Gastroesophageal sphincter (tissue), 3 donors: ENCODE measurements around the gene KAT2A.

Source experiments
- EP300 ChIP-seq: sonication (generic); formaldehyde crosslinking; IDR thresholded peaks from one replicate; pipeline ENCODE4 v1.6.1; 2017; ENCODE audit warnings: antibody characterized with exemption, mild to moderate bottlenecking
- TF ChIP-seq, protein P1 (sequence below), 4 experiments: fragments of 200-600 bp in 2 of 4; fragments of 450-650 bp in 2 of 4; sonication (generic) in 1 of 4; IDR thresholded peaks; one replicate each; pipeline ENCODE4 v1.5.1; 2017 to 2019; ENCODE audit warnings: antibody characterized with exemption in 4 of 4, mild to moderate bottlenecking in 2 of 4, moderate library complexity in 2 of 4

- no peak for TF ChIP-seq EP300
- TF ChIP-seq, protein P1, sequence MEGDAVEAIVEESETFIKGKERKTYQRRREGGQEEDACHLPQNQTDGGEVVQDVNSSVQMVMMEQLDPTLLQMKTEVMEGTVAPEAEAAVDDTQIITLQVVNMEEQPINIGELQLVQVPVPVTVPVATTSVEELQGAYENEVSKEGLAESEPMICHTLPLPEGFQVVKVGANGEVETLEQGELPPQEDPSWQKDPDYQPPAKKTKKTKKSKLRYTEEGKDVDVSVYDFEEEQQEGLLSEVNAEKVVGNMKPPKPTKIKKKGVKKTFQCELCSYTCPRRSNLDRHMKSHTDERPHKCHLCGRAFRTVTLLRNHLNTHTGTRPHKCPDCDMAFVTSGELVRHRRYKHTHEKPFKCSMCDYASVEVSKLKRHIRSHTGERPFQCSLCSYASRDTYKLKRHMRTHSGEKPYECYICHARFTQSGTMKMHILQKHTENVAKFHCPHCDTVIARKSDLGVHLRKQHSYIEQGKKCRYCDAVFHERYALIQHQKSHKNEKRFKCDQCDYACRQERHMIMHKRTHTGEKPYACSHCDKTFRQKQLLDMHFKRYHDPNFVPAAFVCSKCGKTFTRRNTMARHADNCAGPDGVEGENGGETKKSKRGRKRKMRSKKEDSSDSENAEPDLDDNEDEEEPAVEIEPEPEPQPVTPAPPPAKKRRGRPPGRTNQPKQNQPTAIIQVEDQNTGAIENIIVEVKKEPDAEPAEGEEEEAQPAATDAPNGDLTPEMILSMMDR (IDR thresholded peaks at IDR 0.05): no peak
Measured at GRCh38 chr17:42088736-42089135, 32.4 kb downstream of the KAT2A start.
